PFSK-1 (cell line): Measurements from ENCODE around the gene MGAT3.

Experiments used
- FOXP2 ChIP-seq: optimal IDR thresholded peaks from 2 replicates; pipeline ENCODE3; 2011; ENCODE audit warnings: borderline replicate concordance, control low read depth, inconsistent platforms; ENCODE audit not compliant: insufficient read depth; ENCODE audit errors: extremely low read length, extremely low read depth
- POLR2AphosphoS5 ChIP-seq: IDR thresholded peaks from 2 replicates; pipeline ENCODE4 v1.6.1; 2012; ENCODE audit warnings: low read depth, mild to moderate bottlenecking, control low read depth, low read length, moderate library complexity
- REST ChIP-seq, 2 experiments: IDR thresholded peaks; 2 replicates each; pipeline versions ENCODE4 v1.6.1 to v1.8.0; 2011 to 2012; ENCODE audit warnings: low read depth in 2 of 2, low read length in 2 of 2, control low read depth in 1 of 2, inconsistent platforms in 1 of 2, mild to moderate bottlenecking in 1 of 2, moderate library complexity in 1 of 2; ENCODE audit not compliant: insufficient read depth in 1 of 2
- SIN3A ChIP-seq: IDR thresholded peaks from 2 replicates; pipeline ENCODE4 v1.6.1; 2012; ENCODE audit warnings: mild to moderate bottlenecking, low read length, moderate library complexity, borderline replicate concordance; ENCODE audit not compliant: insufficient read depth
- TAF1 ChIP-seq: IDR thresholded peaks from 2 replicates; pipeline ENCODE4 v1.6.1; 2012; ENCODE audit warnings: low read length, control low read depth, borderline replicate concordance; ENCODE audit not compliant: insufficient read depth

MGAT3 gene

GRCh38 chr22:39431216-39431801, 25.5 kb upstream of the MGAT3 start:
- TF ChIP-seq FOXP2 (no peak), SIN3A (no peak), TAF1 (no peak), REST (IDR thresholded peaks at IDR 0.05; ENCODE audit: insufficient read depth in 1 of 2, low read depth in 2 of 2, low read length in 2 of 2) (no peak), POLR2AphosphoS5 (no peak)

DNA sequence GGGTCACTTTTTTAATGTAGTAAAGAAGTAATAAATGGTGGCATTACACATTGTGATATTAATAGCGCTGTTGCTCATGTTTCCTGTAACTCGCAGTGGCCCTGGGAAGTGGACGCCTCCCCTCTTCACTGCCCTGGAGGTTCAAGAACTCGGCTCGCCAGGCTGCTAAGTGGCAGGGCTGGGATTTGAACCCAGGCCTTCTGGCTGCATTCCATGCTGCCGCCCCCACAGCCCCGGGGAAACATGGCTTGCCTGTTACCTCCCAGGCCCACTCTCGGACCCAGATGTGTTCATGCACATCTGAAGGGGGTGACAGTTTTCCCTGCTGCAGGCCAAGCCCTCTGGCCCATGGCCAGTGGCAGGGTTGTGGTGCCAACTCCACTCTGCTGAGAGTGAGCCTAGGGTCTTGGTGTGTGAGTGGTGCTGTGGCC, 25.0 kb upstream of the MGAT3 start:
- TF ChIP-seq FOXP2, result no peak
- no peak for TF ChIP-seq SIN3A
- no peak for TF ChIP-seq POLR2AphosphoS5
- TF ChIP-seq REST (IDR thresholded peaks at IDR 0.05; ENCODE audit: insufficient read depth in 1 of 2, low read depth in 2 of 2, low read length in 2 of 2), result no peak
- TF ChIP-seq TAF1, result no peak

- no peak for TF ChIP-seq SIN3A
- no peak for TF ChIP-seq TAF1
- no peak for TF ChIP-seq FOXP2
- TF ChIP-seq REST (IDR thresholded peaks at IDR 0.05; ENCODE audit: insufficient read depth in 1 of 2, low read depth in 2 of 2, low read length in 2 of 2), result no peak
- no peak for TF ChIP-seq POLR2AphosphoS5
These were observed 24.4 kb upstream of the MGAT3 start for GRCh38 chr22:39432361-39432811.

GRCh38 chr22:39433476-39434242, 23.2 kb upstream of the MGAT3 start:
- no peak for TF ChIP-seq FOXP2
- TF ChIP-seq TAF1, result no peak
- TF ChIP-seq REST (IDR thresholded peaks at IDR 0.05; ENCODE audit: insufficient read depth in 1 of 2, low read depth in 2 of 2, low read length in 2 of 2), result no peak
- no peak for TF ChIP-seq SIN3A
- no peak for TF ChIP-seq POLR2AphosphoS5
